Liver (tissue), 9 donors: ENCODE data around the gene ATE1. TPM values are rescaled to one million over a fixed set of nuclear protein-coding genes. Genes with fewer than 3 reads are reported as not detected.

Source experiments
- DNase-seq: peaks from one replicate; pipeline ENCODE4 v3.0.0-alpha.2; 2017; ENCODE audit warnings: low spot score
- H3K27ac ChIP-seq, 2 donors: one replicate each; pipeline ENCODE4 v1.7.0; 2013; ENCODE audit warnings: inconsistent platforms in 2 of 2, low read length in 2 of 2, control low read depth in 1 of 2, low read depth in 1 of 2, mild to moderate bottlenecking in 1 of 2
- H3K27me3 ChIP-seq, 4 donors: one replicate each; pipeline versions ENCODE4 v1.6.1 to v1.7.0; 2013; ENCODE audit warnings: low read length in 3 of 4, inconsistent platforms in 1 of 4, mild to moderate bottlenecking in 1 of 4, moderate library complexity in 1 of 4; ENCODE audit not compliant: control insufficient read depth in 4 of 4, insufficient read depth in 4 of 4
- H3K36me3 ChIP-seq, 4 donors: one replicate each; pipeline versions ENCODE4 v1.6.1 to v1.7.0; 2013; ENCODE audit warnings: low read length in 3 of 4, mild to moderate bottlenecking in 3 of 4, low read depth in 1 of 4, moderate library complexity in 1 of 4; ENCODE audit not compliant: control insufficient read depth in 4 of 4, insufficient read depth in 3 of 4
- H3K4me1 ChIP-seq, 4 donors: one replicate each; pipeline versions ENCODE4 v1.6.1 to v1.7.0; 2013; ENCODE audit warnings: low read length in 3 of 4, mild to moderate bottlenecking in 3 of 4, moderate library complexity in 1 of 4; ENCODE audit not compliant: control insufficient read depth in 4 of 4, insufficient read depth in 4 of 4
- H3K4me3 ChIP-seq, 3 donors: one replicate each; pipeline versions ENCODE4 v1.6.1 to v1.7.0; 2013; ENCODE audit warnings: low read length in 3 of 3, control low read depth in 1 of 3, low read depth in 1 of 3, mild to moderate bottlenecking in 1 of 3
- H3K9ac ChIP-seq, 2 donors: one replicate each; pipeline ENCODE4 v1.7.0; 2013; ENCODE audit warnings: low read length in 2 of 2, mild to moderate bottlenecking in 2 of 2, moderate library complexity in 2 of 2, control low read depth in 1 of 2, low read depth in 1 of 2
- H3K9me3 ChIP-seq, 4 donors: one replicate each; pipeline versions ENCODE4 v1.6.1 to v1.7.0; 2013; ENCODE audit warnings: low read length in 3 of 4; ENCODE audit not compliant: control insufficient read depth in 4 of 4
- ATF3 ChIP-seq: IDR thresholded peaks from 2 replicates; pipeline ENCODE4 v1.6.1; 2016; ENCODE audit warnings: antibody characterized with exemption
- EGR1 ChIP-seq, 2 donors: IDR thresholded peaks; 2 replicates each; pipeline ENCODE4 v1.6.1; 2016 to 2018; ENCODE audit warnings: antibody characterized with exemption in 2 of 2, low read depth in 2 of 2
- FOXA1 ChIP-seq: IDR thresholded peaks from 2 replicates; pipeline ENCODE4 v1.6.1; 2016; ENCODE audit warnings: antibody characterized with exemption
- FOXA2 ChIP-seq: IDR thresholded peaks from 2 replicates; pipeline ENCODE4 v1.6.1; 2016; ENCODE audit warnings: antibody characterized with exemption
- GABPA ChIP-seq, 2 donors: IDR thresholded peaks in 1 of 2; conservative IDR thresholded peaks in 1 of 2; 2 replicates each; pipeline ENCODE4 v1.6.1; 2016; ENCODE audit warnings: antibody characterized with exemption in 2 of 2, mild to moderate bottlenecking in 1 of 2, moderate library complexity in 1 of 2
- HNF4A ChIP-seq, 2 donors: conservative IDR thresholded peaks; 2 replicates each; pipeline ENCODE4 v1.6.1; 2016; ENCODE audit warnings: antibody characterized with exemption in 2 of 2, mild to moderate bottlenecking in 2 of 2
- HNF4G ChIP-seq: IDR thresholded peaks from 2 replicates; pipeline ENCODE4 v1.6.1; 2016; ENCODE audit warnings: antibody characterized with exemption
- JUND ChIP-seq, 2 donors: IDR thresholded peaks; 2 replicates each; pipeline ENCODE4 v1.6.1; 2016; ENCODE audit warnings: antibody characterized with exemption in 2 of 2
- MAX ChIP-seq: IDR thresholded peaks from 2 replicates; pipeline ENCODE4 v1.6.1; 2016; ENCODE audit warnings: antibody characterized with exemption
- NR2F2 ChIP-seq: IDR thresholded peaks from 2 replicates; pipeline ENCODE4 v1.6.1; 2016; ENCODE audit warnings: antibody characterized with exemption
- RAD21 ChIP-seq, 2 donors: IDR thresholded peaks; 2 replicates each; pipeline ENCODE4 v1.6.1; 2016; ENCODE audit warnings: antibody characterized with exemption in 2 of 2, mild to moderate bottlenecking in 2 of 2
- REST ChIP-seq: IDR thresholded peaks from 2 replicates; pipeline ENCODE4 v1.6.1; 2016; ENCODE audit warnings: antibody characterized with exemption, mild to moderate bottlenecking
- RXRA ChIP-seq, 2 donors: IDR thresholded peaks; 2 replicates each; pipeline ENCODE4 v1.6.1; 2017 to 2018; ENCODE audit warnings: antibody characterized with exemption in 2 of 2, mild to moderate bottlenecking in 1 of 2
- SP1 ChIP-seq: IDR thresholded peaks from 2 replicates; pipeline ENCODE4 v1.6.1; 2018; ENCODE audit warnings: antibody characterized with exemption, mild to moderate bottlenecking
- TAF1 ChIP-seq: conservative IDR thresholded peaks from 2 replicates; pipeline ENCODE4 v1.6.1; 2016; ENCODE audit warnings: antibody characterized with exemption, mild to moderate bottlenecking
- YY1 ChIP-seq: IDR thresholded peaks from 2 replicates; pipeline ENCODE4 v1.6.1; 2016; ENCODE audit warnings: antibody characterized with exemption, mild to moderate bottlenecking
- ZBTB33 ChIP-seq: IDR thresholded peaks from 2 replicates; pipeline ENCODE4 v1.6.1; 2016; ENCODE audit warnings: antibody characterized with exemption
- WGBS: extraction: QIAGEN DNeasy Blood & Tissue Kit; methylation state at CpG from one replicate; pipeline ENCODE4 v1.1.7; 2013; 5-methylcytosine and 5-hydroxymethylcytosine counted together
- polyA plus RNA-seq, 2 donors: library from polyadenylated mRNA; stranded (reverse) in 1 of 2; unstranded in 1 of 2; fragments of 200-250 nt in 1 of 2; fragments of >200 nt in 1 of 2; fragmentation: Nextera tagmentation in 1 of 2; extraction: Ambion mirVana in 1 of 2; gene quantifications; one replicate each; pipeline versions ENCODE4 v1.2.1 to v1.2.3, GENCODE V29; 2013 to 2015
- total RNA-seq, 2 donors: library from RNA; depleted of rRNA; stranded (reverse); fragments of >200 nt; gene quantifications; one replicate each; pipeline ENCODE4 v1.2.3, GENCODE V29; 2014
- donor health status: healthy.
- donor health status: healthy.
- donor health status: healthy.
- donor health status: healthy.
- donor health status: healthy.

Gene ATE1
- total and polyA plus RNA-seq, 4 donors, result 7.9 to 34.9 (median 13.5) TPM

- no peak for DNase-seq
- Histone ChIP-seq H3K4me3 (no peak overlapping the region), H3K4me1 (no peaks in the 10 kb centered on the region), H3K27me3 (no peaks in the 10 kb centered on the region), H3K9me3 (no peaks in the 10 kb centered on the region), H3K27ac (no peak overlapping the region), H3K9ac (no peak overlapping the region), H3K36me3 (peaks cover 0 to 2% (median under 1%) of the 10 kb centered on the region in 4 donors)
- TF ChIP-seq MAX, result no peak
- TF ChIP-seq NR2F2, result no peak
- no peak for TF ChIP-seq REST
- TF ChIP-seq YY1, result no peak
- no peak for TF ChIP-seq SP1
- no peak for TF ChIP-seq TAF1
- no peak for TF ChIP-seq HNF4G
- no peak for TF ChIP-seq ZBTB33
- TF ChIP-seq FOXA1, result no peak
- TF ChIP-seq GABPA (IDR thresholded peaks at IDR 0.05 in 1 of 2, conservative IDR thresholded peaks at IDR 0.05 in 1 of 2), result no peak
- TF ChIP-seq RXRA (IDR thresholded peaks at IDR 0.05), result no peak
- TF ChIP-seq FOXA2, result no peak
- TF ChIP-seq HNF4A (conservative IDR thresholded peaks at IDR 0.05), result no peak
- no peak for TF ChIP-seq EGR1 (IDR thresholded peaks at IDR 0.05; ENCODE audit: low read depth in 2 of 2)
- no peak for TF ChIP-seq JUND (IDR thresholded peaks at IDR 0.05)
- TF ChIP-seq ATF3, result no peak
- TF ChIP-seq RAD21 (IDR thresholded peaks at IDR 0.05), result no peak
- WGBS, result 94% methylated on average over 2 of the region's 2 CpGs
Observed at GRCh38 chr10:121819049-121819448, 108.8 kb downstream of the ATE1 start.

GRCh38 chr10:121818599-121818998 is 109.2 kb downstream of the ATE1 start:
- Histone ChIP-seq H3K27me3 (no peaks in the 10 kb centered on the region), H3K27ac (no peak overlapping the region), H3K4me1 (no peaks in the 10 kb centered on the region), H3K36me3 (peaks cover 0 to 5% (median under 1%) of the 10 kb centered on the region in 4 donors), H3K9ac (no peak overlapping the region), H3K4me3 (no peak overlapping the region), H3K9me3 (no peaks in the 10 kb centered on the region)
- 46% methylated on average over 2 of the region's 2 CpGs for WGBS
- TF ChIP-seq SP1 (no peak), ATF3 (no peak), GABPA (IDR thresholded peaks at IDR 0.05 in 1 of 2, conservative IDR thresholded peaks at IDR 0.05 in 1 of 2) (no peak), RAD21 (IDR thresholded peaks at IDR 0.05) (no peak), FOXA2 (no peak), EGR1 (IDR thresholded peaks at IDR 0.05; ENCODE audit: low read depth in 2 of 2) (no peak)
- DNase-seq, result no peak
